Keratinocyte (primary cell): ENCODE results near the gene ARPIN. TPM values are rescaled to one million over a fixed set of nuclear protein-coding genes. Genes with fewer than 3 reads are reported as not detected.
"Not testable (repeated sequence)": the region's sequence is repeated elsewhere in the genome, so short reads cannot be mapped to it uniquely, and the experiment has no call there.

Experiments used
- DNase-seq: peaks from one replicate; pipeline ENCODE4 v3.0.0-alpha.2; 2011; ENCODE audit warnings: low read depth, missing footprints, low spot score
- FAIRE-seq: peaks from 2 replicates; lab custom pipeline; 2011; peaks lifted over from hg19 to GRCh38; lab: Jason Lieb, UNC
- H2AFZ ChIP-seq: 2 replicates; pipeline ENCODE4 v1.6.0; 2012; ENCODE audit warnings: low read length, control low read depth, inconsistent platforms; ENCODE audit not compliant: control insufficient read depth
- H3K27ac ChIP-seq: 2 replicates; pipeline ENCODE4 v1.5.1; 2011; ENCODE audit warnings: low read length; ENCODE audit not compliant: control insufficient read depth, insufficient read depth
- H3K27me3 ChIP-seq: 3 replicates; pipeline ENCODE4 v1.6.0; 2011; ENCODE audit warnings: low read length; ENCODE audit not compliant: control insufficient read depth, insufficient read depth; ENCODE audit errors: extremely low read depth
- H3K36me3 ChIP-seq, 2 experiments: 2 replicates in 1 of 2; 3 replicates in 1 of 2; pipeline ENCODE4 v1.5.1; 2011; ENCODE audit warnings: low read length in 2 of 2, mild to moderate bottlenecking in 1 of 2; ENCODE audit not compliant: control insufficient read depth in 2 of 2, insufficient read depth in 2 of 2; ENCODE audit errors: extremely low read depth in 1 of 2
- H3K4me1 ChIP-seq: 3 replicates; pipeline ENCODE4 v1.5.1; 2011; ENCODE audit warnings: low read length; ENCODE audit not compliant: control insufficient read depth, insufficient read depth; ENCODE audit errors: extremely low read depth
- H3K4me2 ChIP-seq: 3 replicates; pipeline ENCODE4 v1.6.0; 2011; ENCODE audit warnings: low read depth, low read length; ENCODE audit not compliant: control insufficient read depth, insufficient read depth; ENCODE audit errors: extremely low read depth
- H3K4me3 ChIP-seq, 3 experiments: fragments of 200-600 bp in 1 of 3; sonication (generic) in 1 of 3; 2 replicates in 2 of 3; 3 replicates in 1 of 3; pipeline ENCODE4 v1.5.1; 2011 to 2016; ENCODE audit warnings: low read length in 3 of 3, mild to moderate bottlenecking in 3 of 3, control low read depth in 2 of 3, inconsistent platforms in 1 of 3, low read depth in 1 of 3, mixed read lengths in 1 of 3, mixed run types in 1 of 3, moderate library complexity in 1 of 3; ENCODE audit not compliant: control insufficient read depth in 2 of 3, insufficient read depth in 2 of 3; ENCODE audit errors: extremely low read depth in 1 of 3
- H3K79me2 ChIP-seq: 2 replicates; pipeline ENCODE4 v1.6.0; 2012; ENCODE audit warnings: low read length; ENCODE audit not compliant: control insufficient read depth, insufficient read depth
- H3K9ac ChIP-seq: 3 replicates; pipeline ENCODE4 v1.6.0; 2011; ENCODE audit warnings: low read length; ENCODE audit not compliant: control insufficient read depth, insufficient read depth; ENCODE audit errors: extremely low read depth
- H3K9me1 ChIP-seq: 3 replicates; pipeline ENCODE4 v1.6.0; 2011; ENCODE audit warnings: low read length; ENCODE audit not compliant: control insufficient read depth, insufficient read depth; ENCODE audit errors: extremely low read depth
- H3K9me3 ChIP-seq: 2 replicates; pipeline ENCODE4 v1.5.1; 2012; ENCODE audit warnings: low read depth, low read length; ENCODE audit not compliant: control insufficient read depth
- H4K20me1 ChIP-seq: 3 replicates; pipeline ENCODE4 v1.6.0; 2011; ENCODE audit warnings: low read length; ENCODE audit not compliant: control insufficient read depth, insufficient read depth; ENCODE audit errors: extremely low read depth
- EZH2 ChIP-seq: IDR thresholded peaks from one replicate; pipeline ENCODE4 v1.6.1; 2012; ENCODE audit warnings: inconsistent platforms, mild to moderate bottlenecking, low read length, moderate library complexity
- dilution Hi-C: fragments of 300-500 bp; cut with MboI; formaldehyde crosslinking; loops from one replicate; pipeline ENCODE4 v1.7.0; 2020; ENCODE audit warnings: low sequenced_read_pairs; ENCODE audit not compliant: extremely low pct_ligation_motif_present
- polyA plus RNA-seq, 5 experiments: library from polyadenylated mRNA; depleted of rRNA in 3 of 5; stranded (reverse) in 3 of 5; stranded (forward) in 1 of 5; unstranded in 1 of 5; fragments of >200 nt; gene quantifications; 1 replicate in 1 of 5; 2 replicates in 3 of 5; 3 replicates in 1 of 5; pipeline versions ENCODE4 v1.2.1 to v1.2.3, GENCODE V29; 2011 to 2012; ENCODE audit warnings: missing spikeins in 2 of 5, low read depth in 1 of 5, low replicate concordance in 1 of 5
- TF ChIP-seq, protein P1 (sequence below), 3 experiments: IDR thresholded peaks in 1 of 3; conservative IDR thresholded peaks in 1 of 3; optimal IDR thresholded peaks in 1 of 3; 2 replicates in 2 of 3; 3 replicates in 1 of 3; pipeline versions ENCODE3 to v1.5.1; 2011; ENCODE audit warnings: low read length in 3 of 3, mild to moderate bottlenecking in 3 of 3, moderate library complexity in 2 of 3, control low read depth in 1 of 3, inconsistent platforms in 1 of 3; ENCODE audit not compliant: insufficient read depth in 2 of 3; ENCODE audit errors: extremely low read depth in 1 of 3

Gene ARPIN
- polyA plus RNA-seq, 1 donor (not counting 4 experiments of a cell fraction or from before 2014, with no cell fraction given), result 9.0 TPM

DNA sequence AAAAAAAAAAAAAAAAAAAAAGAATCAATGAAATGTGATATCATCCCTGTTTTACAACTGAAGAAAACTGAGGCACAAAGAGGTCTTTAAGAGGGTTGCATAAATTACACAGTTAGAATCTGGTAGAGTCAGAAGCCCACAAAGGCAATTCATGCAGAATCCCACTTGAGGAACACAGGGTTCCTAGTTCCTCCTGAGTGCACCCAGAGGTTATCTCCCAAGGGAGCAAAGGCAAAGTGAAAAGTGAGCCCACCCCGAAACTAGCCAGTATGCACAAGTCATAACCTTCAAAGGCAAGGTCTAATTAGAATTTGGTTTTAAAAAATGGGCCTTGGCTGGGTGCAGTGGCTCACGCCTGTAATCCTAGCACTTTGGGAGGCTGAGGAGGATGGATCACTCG, 56.8 kb downstream of the ARPIN start:
- Histone ChIP-seq H3K36me3 (peaks cover 6 to 9% of the 10 kb centered on the region in 2 experiments), H2AFZ (no peak overlapping the region), H3K4me1 (peaks cover 17% of the 10 kb centered on the region), H3K9me3 (no peaks in the 10 kb centered on the region), H3K4me3 (no peak overlapping the region), H3K9ac (no peak overlapping the region), H3K9me1 (no peaks in the 10 kb centered on the region), H3K79me2 (no peaks in the 10 kb centered on the region), H3K27ac (no peak overlapping the region), H4K20me1 (no peaks in the 10 kb centered on the region), H3K27me3 (no peaks in the 10 kb centered on the region), H3K4me2 (no peak overlapping the region)
- no peak for DNase-seq
- TF ChIP-seq, protein P1, sequence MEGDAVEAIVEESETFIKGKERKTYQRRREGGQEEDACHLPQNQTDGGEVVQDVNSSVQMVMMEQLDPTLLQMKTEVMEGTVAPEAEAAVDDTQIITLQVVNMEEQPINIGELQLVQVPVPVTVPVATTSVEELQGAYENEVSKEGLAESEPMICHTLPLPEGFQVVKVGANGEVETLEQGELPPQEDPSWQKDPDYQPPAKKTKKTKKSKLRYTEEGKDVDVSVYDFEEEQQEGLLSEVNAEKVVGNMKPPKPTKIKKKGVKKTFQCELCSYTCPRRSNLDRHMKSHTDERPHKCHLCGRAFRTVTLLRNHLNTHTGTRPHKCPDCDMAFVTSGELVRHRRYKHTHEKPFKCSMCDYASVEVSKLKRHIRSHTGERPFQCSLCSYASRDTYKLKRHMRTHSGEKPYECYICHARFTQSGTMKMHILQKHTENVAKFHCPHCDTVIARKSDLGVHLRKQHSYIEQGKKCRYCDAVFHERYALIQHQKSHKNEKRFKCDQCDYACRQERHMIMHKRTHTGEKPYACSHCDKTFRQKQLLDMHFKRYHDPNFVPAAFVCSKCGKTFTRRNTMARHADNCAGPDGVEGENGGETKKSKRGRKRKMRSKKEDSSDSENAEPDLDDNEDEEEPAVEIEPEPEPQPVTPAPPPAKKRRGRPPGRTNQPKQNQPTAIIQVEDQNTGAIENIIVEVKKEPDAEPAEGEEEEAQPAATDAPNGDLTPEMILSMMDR (optimal IDR thresholded peaks at IDR 0.05 in 1 of 3, IDR thresholded peaks at IDR 0.05 in 1 of 3, conservative IDR thresholded peaks at IDR 0.05 in 1 of 3; ENCODE audit: extremely low read depth in 1 of 3, insufficient read depth in 2 of 3, low read length in 3 of 3), result no peak
- no peak for TF ChIP-seq EZH2
- dilution Hi-C loops, result loop anchor here (25.0 kb wide), 1 partner anchor 94 kb away; the partner anchor contains the start of gene MESP1
- no peak for FAIRE-seq

GRCh38 chr15:89854863-89855262, 57.9 kb downstream of the ARPIN start:
- not testable (repeated sequence) for H3K4me2 ChIP-seq, DNase-seq, H3K9me1 ChIP-seq, H3K27ac ChIP-seq, FAIRE-seq, H3K36me3 ChIP-seq, H3K4me3 ChIP-seq, H3K79me2 ChIP-seq, H2AFZ ChIP-seq, H3K27me3 ChIP-seq, H4K20me1 ChIP-seq, H3K9ac ChIP-seq, H3K9me3 ChIP-seq
- H3K4me1 ChIP-seq, result peaks cover 18% of the 10 kb centered on the region
- dilution Hi-C loops, result loop anchor here (25.0 kb wide), 1 partner anchor 93 kb away; the partner anchor contains the start of gene MESP1
